Spinal cord (tissue), 10 donors: ENCODE measurements around the gene CENPX. TPM values are rescaled to one million over a fixed set of nuclear protein-coding genes. Genes with fewer than 3 reads are reported as not detected.

Experiments used
- DNase-seq, 6 donors: peaks; one replicate each; pipeline versions ENCODE4 v3.0.0 to v3.0.0-alpha.2; 2013 to 2015; ENCODE audit warnings: low spot score in 6 of 6, low read depth in 4 of 6
- H3K27ac ChIP-seq: one replicate; pipeline ENCODE4 v1.5.1; 2013; ENCODE audit warnings: low read depth, low read length, control low read depth
- H3K27me3 ChIP-seq: one replicate; pipeline ENCODE4 v1.6.1; 2013; ENCODE audit warnings: low read length; ENCODE audit not compliant: control insufficient read depth, insufficient read depth
- H3K36me3 ChIP-seq: one replicate; pipeline ENCODE4 v1.6.1; 2013; ENCODE audit warnings: low read length; ENCODE audit not compliant: control insufficient read depth, insufficient read depth
- H3K4me1 ChIP-seq: one replicate; pipeline ENCODE4 v1.6.1; 2013; ENCODE audit warnings: low read length; ENCODE audit not compliant: control insufficient read depth, insufficient read depth
- H3K4me3 ChIP-seq: one replicate; pipeline ENCODE4 v1.5.1; 2013; ENCODE audit warnings: low read depth, low read length, control low read depth
- H3K9me3 ChIP-seq: one replicate; pipeline ENCODE4 v1.6.1; 2013; ENCODE audit warnings: low read length; ENCODE audit not compliant: control insufficient read depth, insufficient read depth
- WGBS: methylation state at CpG from one replicate; pipeline ENCODE4 v1.1.5; 2013; ENCODE audit warnings: missing lambda C conversion rate; ENCODE audit not compliant: insufficient coverage; 5-methylcytosine and 5-hydroxymethylcytosine counted together
- polyA plus RNA-seq, 2 donors: library from polyadenylated mRNA; unstranded; fragments of 120-200 nt; gene quantifications; one replicate each; pipeline ENCODE4 v1.2.1, GENCODE V29; 2013; ENCODE audit not compliant: insufficient read length in 2 of 2
- total RNA-seq, 2 donors: library from RNA; depleted of rRNA in 1 of 2; stranded (reverse); fragments of 120-200 nt in 1 of 2; fragments of >200 nt in 1 of 2; gene quantifications; one replicate each; pipeline versions ENCODE4 v1.2.3 to v1.2.4, GENCODE V29; 2013 to 2014
- donor health status: healthy.

Gene CENPX
- total and polyA plus RNA-seq, 4 donors = 37.0 to 71.9 (median 63.3) TPM

GRCh38 chr17:82018989-82019689, 3.5 kb downstream of the CENPX start:
- 94% methylated on average over 29 of the region's 33 CpGs for WGBS
- H3K36me3 ChIP-seq = peaks cover 72% of the 10 kb centered on the region
- no peaks in the 10 kb centered on the region for H3K9me3 ChIP-seq
- H3K4me3 ChIP-seq = no peak overlapping the region
- H3K27ac ChIP-seq = no peak overlapping the region
- peaks cover 59% of the 10 kb centered on the region for H3K4me1 ChIP-seq
- no peak for DNase-seq
- H3K27me3 ChIP-seq = no peaks in the 10 kb centered on the region

GRCh38 chr17:82018152-82018988, 4.3 kb downstream of the CENPX start:
- Histone ChIP-seq H3K4me1 (peaks cover 59% of the 10 kb centered on the region), H3K27me3 (no peaks in the 10 kb centered on the region), H3K9me3 (no peaks in the 10 kb centered on the region), H3K4me3 (no peak overlapping the region), H3K27ac (no peak overlapping the region), H3K36me3 (peaks cover 80% of the 10 kb centered on the region)
- no peak for DNase-seq
- 68% methylated on average over 19 of the region's 19 CpGs for WGBS

GRCh38 chr17:82017612-82018151, 5.0 kb downstream of the CENPX start:
- Histone ChIP-seq H3K4me3 (no peak overlapping the region), H3K27me3 (no peaks in the 10 kb centered on the region), H3K9me3 (no peaks in the 10 kb centered on the region), H3K36me3 (peaks cover 86% of the 10 kb centered on the region), H3K27ac (no peak overlapping the region), H3K4me1 (peaks cover 66% of the 10 kb centered on the region)
- 80% methylated on average over 11 of the region's 13 CpGs for WGBS
- DNase-seq = no peak

- Histone ChIP-seq H3K4me3 (no peak overlapping the region), H3K27me3 (no peaks in the 10 kb centered on the region), H3K36me3 (peaks cover 94% of the 10 kb centered on the region), H3K9me3 (no peaks in the 10 kb centered on the region), H3K4me1 (peaks cover 69% of the 10 kb centered on the region), H3K27ac (no peak overlapping the region)
- no peak for DNase-seq
- 85% methylated on average over 23 of the region's 24 CpGs for WGBS
Measured at GRCh38 chr17:82016875-82017459, 5.7 kb downstream of the CENPX start.

GRCh38 chr17:82016061-82016874, 6.4 kb downstream of the CENPX start:
- Histone ChIP-seq H3K4me3 (no peak overlapping the region), H3K4me1 (peaks cover 68% of the 10 kb centered on the region), H3K27me3 (no peaks in the 10 kb centered on the region), H3K27ac (no peak overlapping the region), H3K36me3 (peaks cover 99% of the 10 kb centered on the region), H3K9me3 (no peaks in the 10 kb centered on the region)
- DNase-seq = no peak
- 66% methylated on average over 19 of the region's 28 CpGs for WGBS

GRCh38 chr17:82015311-82015971, 7.2 kb downstream of the CENPX start:
- Histone ChIP-seq H3K4me1 (peaks cover 59% of the 10 kb centered on the region), H3K9me3 (no peaks in the 10 kb centered on the region), H3K4me3 (no peak overlapping the region), H3K36me3 (peaks cover 99% of the 10 kb centered on the region), H3K27me3 (no peaks in the 10 kb centered on the region), H3K27ac (no peak overlapping the region)
- 47% methylated on average over 22 of the region's 24 CpGs for WGBS
- no peak for DNase-seq

- Histone ChIP-seq H3K4me1 (peaks cover 54% of the 10 kb centered on the region), H3K27ac (no peak overlapping the region), H3K27me3 (no peaks in the 10 kb centered on the region), H3K36me3 (peaks cover 97% of the 10 kb centered on the region), H3K4me3 (no peak overlapping the region), H3K9me3 (no peaks in the 10 kb centered on the region)
- DNase-seq = no peak
- 81% methylated on average over 13 of the region's 13 CpGs for WGBS
Measured at GRCh38 chr17:82014971-82015310, 7.7 kb downstream of the CENPX start.

GRCh38 chr17:82014432-82014831, 8.2 kb downstream of the CENPX start:
- H3K9me3 ChIP-seq = no peaks in the 10 kb centered on the region
- no peak overlapping the region for H3K4me3 ChIP-seq
- no peaks in the 10 kb centered on the region for H3K27me3 ChIP-seq
- H3K4me1 ChIP-seq = peaks cover 53% of the 10 kb centered on the region
- H3K27ac ChIP-seq = no peak overlapping the region
- peaks cover 97% of the 10 kb centered on the region for H3K36me3 ChIP-seq
- DNase-seq = no peak
- WGBS = 63% methylated on average over 22 of the region's 23 CpGs
